ENCODE results near the gene NFKB2.

NFKB2 gene

DNA sequence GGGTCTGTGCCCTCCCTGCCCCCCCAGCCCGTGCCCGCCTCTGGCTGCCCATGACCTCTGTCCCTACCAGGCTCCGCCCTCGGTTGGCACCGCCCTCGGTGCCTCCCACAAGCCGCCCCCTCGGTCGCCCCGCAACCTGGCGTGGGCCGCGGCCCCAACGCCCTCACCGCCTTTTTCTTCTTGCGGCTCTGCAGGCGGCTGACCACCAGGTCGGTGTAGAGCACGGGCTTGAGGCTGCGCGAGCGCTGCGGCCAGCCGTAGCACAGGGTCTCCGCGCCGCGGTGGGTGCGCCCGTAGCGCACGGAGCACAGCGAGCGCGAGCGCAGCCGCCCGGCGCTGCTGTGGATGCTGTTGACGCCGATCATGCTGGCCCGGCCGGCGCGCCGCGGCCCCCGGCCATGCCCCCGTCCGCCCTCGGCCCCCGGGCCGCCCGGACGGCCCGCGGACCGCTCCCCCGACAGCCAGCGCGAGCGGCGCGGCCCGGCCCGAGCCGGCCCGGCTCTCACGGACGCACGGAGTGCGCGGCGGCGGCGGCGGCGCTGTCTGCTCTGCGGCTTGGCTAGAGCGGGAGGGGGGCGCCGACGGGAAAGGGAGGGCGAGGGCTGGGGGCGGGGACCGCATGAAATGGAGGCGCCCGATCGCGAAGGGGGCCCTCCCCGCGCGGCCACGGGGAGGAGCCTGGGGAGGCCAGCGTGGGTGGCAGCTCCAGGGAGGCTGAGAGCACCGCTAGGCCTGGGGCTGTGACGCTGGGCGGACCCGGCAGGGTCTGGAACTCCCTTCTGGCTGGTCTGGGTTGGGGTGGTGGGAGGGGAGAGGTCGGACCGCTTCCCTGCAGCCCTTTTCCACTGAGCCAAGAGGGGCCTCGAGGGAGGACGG lies 13.5 kb downstream of the NFKB2 start:
- TF ChIP-seq CTCF (IDR thresholded peaks at IDR 0.05; ENCODE audit: low read depth, low read length), result no peak
- peak overlapping the region; percentile 46 for H3K4me3 ChIP-seq (ENCODE audit: low read depth, low read length)

DNA sequence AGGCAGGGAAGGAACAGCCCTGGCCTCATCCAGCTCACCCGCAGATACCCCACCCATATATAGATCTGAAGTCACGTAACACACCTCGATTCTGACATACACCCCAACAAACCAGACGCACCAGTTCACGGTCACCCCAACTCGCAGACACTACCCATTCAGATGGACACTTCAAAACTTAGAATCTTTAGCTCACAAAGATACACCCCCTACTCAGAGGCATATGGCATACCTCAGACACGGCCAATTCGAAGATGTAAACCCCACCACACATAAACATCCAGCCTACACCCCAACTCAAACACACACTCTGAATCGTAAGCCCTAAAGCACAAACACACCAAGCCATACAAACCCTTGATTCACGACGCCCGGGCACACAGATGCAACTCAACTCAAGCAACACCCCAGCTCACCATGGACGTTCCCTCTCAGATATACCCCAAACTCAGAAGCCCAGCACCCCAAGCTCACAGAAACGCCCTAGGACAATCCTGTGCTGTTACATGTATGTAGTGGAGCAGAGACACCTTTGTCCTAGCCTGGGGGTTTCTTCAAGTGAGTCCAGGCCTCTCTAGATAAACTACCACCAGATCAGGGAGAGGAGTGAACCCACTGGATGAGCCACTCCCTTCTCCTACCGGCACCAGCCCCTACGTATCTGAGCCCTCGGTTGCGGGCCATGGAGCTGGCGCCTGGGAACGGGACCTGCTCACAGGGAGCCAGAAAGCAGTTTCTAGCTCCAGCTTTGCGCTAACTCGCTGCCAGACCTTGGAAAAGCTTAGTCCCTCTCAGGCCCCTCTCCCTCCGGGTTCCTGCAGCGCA lies 14.3 kb downstream of the NFKB2 start:
- H3K4me3 ChIP-seq (ENCODE audit: low read depth, low read length), result peak overlapping the region; percentile 33
- TF ChIP-seq CTCF (IDR thresholded peaks at IDR 0.05; ENCODE audit: low read depth, low read length), result no peak

DNA sequence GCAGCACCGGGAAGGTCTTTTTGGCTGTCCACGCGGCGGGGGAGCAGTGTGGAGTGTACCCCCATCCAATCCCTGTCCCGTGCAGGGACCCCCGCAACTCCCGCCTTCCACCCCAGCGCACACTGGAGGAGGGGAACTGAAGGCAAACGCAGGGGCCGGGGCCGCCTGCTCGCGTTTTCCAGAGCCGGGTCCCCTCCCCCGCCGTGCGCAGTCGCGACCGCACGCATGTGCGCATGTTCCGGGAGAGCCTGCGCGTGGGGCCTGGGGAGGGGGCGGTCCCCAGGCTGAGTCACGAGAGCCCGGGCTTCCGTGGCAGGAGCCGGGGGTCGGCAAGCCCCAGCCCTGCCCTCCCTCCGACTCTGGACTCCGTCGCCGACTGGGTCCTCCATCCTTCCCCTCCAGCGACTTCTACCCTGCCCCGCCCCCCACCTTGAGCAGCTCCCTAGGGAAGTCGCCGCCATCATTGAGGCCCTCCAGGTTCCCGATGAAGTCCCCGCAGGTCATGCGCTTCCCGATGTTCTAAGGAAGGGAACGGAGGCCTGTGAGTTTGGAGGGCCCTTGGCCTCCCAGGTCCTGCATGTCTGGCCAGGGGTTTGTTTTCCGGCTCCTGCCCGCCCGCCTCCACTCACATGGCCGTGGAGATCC lies 15.0 kb downstream of the NFKB2 start:
- H3K4me3 ChIP-seq (ENCODE audit: low read depth, low read length), result peak overlapping the region; percentile 33
- TF ChIP-seq CTCF (IDR thresholded peaks at IDR 0.05; ENCODE audit: low read depth, low read length), result no peak

GRCh38 chr10:102411341-102412255 lies 16.1 kb downstream of the NFKB2 start:
- no peak overlapping the region for H3K4me3 ChIP-seq (ENCODE audit: low read depth, low read length)

GRCh38 chr10:102412293-102412692 lies 16.8 kb downstream of the NFKB2 start:
- no peak overlapping the region for H3K4me3 ChIP-seq (ENCODE audit: low read depth, low read length)
- no peak for TF ChIP-seq CTCF (IDR thresholded peaks at IDR 0.05; ENCODE audit: low read depth, low read length)

More at GRCh38 chr10:102411341-102412255, 16.1 kb downstream of the NFKB2 start:
- TF ChIP-seq CTCF (IDR thresholded peaks at IDR 0.05; ENCODE audit: low read depth, low read length), result no peak

GRCh38 chr10:102413053-102413705 lies 17.7 kb downstream of the NFKB2 start:
- H3K4me3 ChIP-seq (ENCODE audit: low read depth, low read length), result no peak overlapping the region
- TF ChIP-seq CTCF (IDR thresholded peaks at IDR 0.05; ENCODE audit: low read depth, low read length), result no peak

Data from WI38 (cell line).